Right lobe of liver (tissue), 6 donors: ENCODE measurements around the gene IL17REL. TPM values are rescaled to one million over a fixed set of nuclear protein-coding genes. Genes with fewer than 3 reads are reported as not detected.

ENCODE experiments used
- ATAC-seq, 4 donors: fragments of 200-7000 bp; cut with Tn5 transposase; one replicate each; pipeline ENCODE4 v1.9.1; 2020; ENCODE audit warnings: mild to moderate bottlenecking in 4 of 4, moderate library complexity in 4 of 4
- DNase-seq, 3 donors: peaks; one replicate each; pipeline ENCODE4 v3.0.0-alpha.2; 2020
- H3K27ac ChIP-seq, 3 donors: fragments of 200-600 bp; one replicate each; pipeline ENCODE4 v1.8.0; 2022
- H3K27me3 ChIP-seq, 2 donors: fragments of 200-600 bp; one replicate each; pipeline ENCODE4 v1.8.0; 2022
- H3K36me3 ChIP-seq, 4 donors: fragments of 200-600 bp; sonication (generic) in 1 of 4; one replicate each; pipeline versions ENCODE4 v1.5.1 to v1.8.0; 2017 to 2022; ENCODE audit warnings: control low read depth in 1 of 4
- H3K4me1 ChIP-seq, 4 donors: fragments of 200-600 bp; sonication (generic) in 1 of 4; one replicate each; pipeline versions ENCODE4 v1.5.1 to v1.8.0; 2017 to 2022; ENCODE audit warnings: control low read depth in 1 of 4
- H3K4me3 ChIP-seq, 3 donors: fragments of 200-600 bp; one replicate each; pipeline ENCODE4 v1.8.0; 2022
- H3K9me3 ChIP-seq, 4 donors: fragments of 200-600 bp; sonication (generic) in 1 of 4; one replicate each; pipeline versions ENCODE4 v1.5.1 to v1.8.0; 2017 to 2022; ENCODE audit warnings: control low read depth in 1 of 4
- POLR2A ChIP-seq: fragments of 450-650 bp; IDR thresholded peaks from one replicate; pipeline ENCODE4 v1.6.1; 2017; ENCODE audit warnings: antibody characterized with exemption, mild to moderate bottlenecking
- WGBS: methylation state at CpG from one replicate; pipeline ENCODE4 v1.1.6; 2018; ENCODE audit warnings: low coverage, low lambda C conversion rate; ENCODE audit not compliant: insufficient coverage; ENCODE audit errors: missing lambda C conversion rate; 5-methylcytosine and 5-hydroxymethylcytosine counted together
- intact Hi-C, 2 donors: fragments of 100-400 bp; cut with DNase I; formaldehyde crosslinking; loops; one replicate each; pipeline versions ENCODE4 v1.11.2 to v1.14.1; 2022
- total RNA-seq, 6 experiments: library from RNA; depleted of rRNA in 2 of 6; stranded (reverse); fragments of >200 nt in 2 of 6; fragmentation: NEBNext Ultra II Directional in 3 of 6; extraction: Animal tissue kit (Norgen Biotek cat#: 25700) in 3 of 6; gene quantifications; one replicate each; pipeline versions ENCODE4 v1.1.0 to v1.2.4, GENCODE V29; 2016 to 2023
- TF ChIP-seq, protein P1 (sequence below), 4 donors: fragments of 200-600 bp in 3 of 4; fragments of 450-650 bp in 1 of 4; IDR thresholded peaks; one replicate each; pipeline versions ENCODE4 v1.5.1 to v1.8.0; 2016 to 2022; ENCODE audit warnings: antibody characterized with exemption in 4 of 4, mild to moderate bottlenecking in 2 of 4
- donor health status: DM: no; HTN: yes; CAD: no.
- donor health status: DM: no; HTN: no; CAD: no.
- donor health status: DM: no; HTN: no; CAD: no.
- donor health status: DM: no; HTN: yes; CAD: no.
- donor health status: DM: no; HTN: yes; CAD: no.

The IL17REL gene
- total RNA-seq, 6 experiments from 2014 or later, result not detected

DNA sequence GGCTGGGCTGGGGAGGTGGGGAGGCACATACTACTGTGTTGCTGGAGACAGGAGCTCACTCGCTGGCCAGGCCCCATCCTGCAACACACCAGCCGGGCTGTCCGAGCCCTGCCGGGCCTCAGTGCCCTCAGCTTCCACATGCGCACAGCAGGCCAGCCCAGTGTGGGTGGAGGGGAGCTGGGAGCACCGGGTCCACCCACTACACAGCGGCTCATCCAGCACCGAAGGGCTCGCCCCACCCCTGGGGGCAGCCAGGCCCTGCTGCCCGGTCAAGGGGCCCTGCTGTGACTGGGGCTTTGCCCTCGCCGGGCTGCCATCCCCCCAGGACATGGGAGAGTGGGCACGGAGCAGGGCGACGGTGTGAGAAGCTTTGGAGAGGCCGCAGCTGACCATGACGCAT lies 36.3 kb upstream of the IL17REL start:
- H3K36me3 ChIP-seq, result no peaks in the 10 kb centered on the region
- no peak overlapping the region for H3K27ac ChIP-seq
- no peaks in the 10 kb centered on the region for H3K4me1 ChIP-seq
- TF ChIP-seq, protein P1, sequence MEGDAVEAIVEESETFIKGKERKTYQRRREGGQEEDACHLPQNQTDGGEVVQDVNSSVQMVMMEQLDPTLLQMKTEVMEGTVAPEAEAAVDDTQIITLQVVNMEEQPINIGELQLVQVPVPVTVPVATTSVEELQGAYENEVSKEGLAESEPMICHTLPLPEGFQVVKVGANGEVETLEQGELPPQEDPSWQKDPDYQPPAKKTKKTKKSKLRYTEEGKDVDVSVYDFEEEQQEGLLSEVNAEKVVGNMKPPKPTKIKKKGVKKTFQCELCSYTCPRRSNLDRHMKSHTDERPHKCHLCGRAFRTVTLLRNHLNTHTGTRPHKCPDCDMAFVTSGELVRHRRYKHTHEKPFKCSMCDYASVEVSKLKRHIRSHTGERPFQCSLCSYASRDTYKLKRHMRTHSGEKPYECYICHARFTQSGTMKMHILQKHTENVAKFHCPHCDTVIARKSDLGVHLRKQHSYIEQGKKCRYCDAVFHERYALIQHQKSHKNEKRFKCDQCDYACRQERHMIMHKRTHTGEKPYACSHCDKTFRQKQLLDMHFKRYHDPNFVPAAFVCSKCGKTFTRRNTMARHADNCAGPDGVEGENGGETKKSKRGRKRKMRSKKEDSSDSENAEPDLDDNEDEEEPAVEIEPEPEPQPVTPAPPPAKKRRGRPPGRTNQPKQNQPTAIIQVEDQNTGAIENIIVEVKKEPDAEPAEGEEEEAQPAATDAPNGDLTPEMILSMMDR (IDR thresholded peaks at IDR 0.05), result no peak
- no peaks in the 10 kb centered on the region for H3K9me3 ChIP-seq
- DNase-seq, result peak in 2 of 3 donors; percentile 16 to 48
- no peak overlapping the region for H3K4me3 ChIP-seq
- intact Hi-C loops, result no loop called here
- WGBS, result 79% methylated on average over 2 of the region's 17 CpGs
- peak in 1 of 4 donors; percentile 19 for ATAC-seq
- H3K27me3 ChIP-seq, result no peaks in the 10 kb centered on the region

DNA sequence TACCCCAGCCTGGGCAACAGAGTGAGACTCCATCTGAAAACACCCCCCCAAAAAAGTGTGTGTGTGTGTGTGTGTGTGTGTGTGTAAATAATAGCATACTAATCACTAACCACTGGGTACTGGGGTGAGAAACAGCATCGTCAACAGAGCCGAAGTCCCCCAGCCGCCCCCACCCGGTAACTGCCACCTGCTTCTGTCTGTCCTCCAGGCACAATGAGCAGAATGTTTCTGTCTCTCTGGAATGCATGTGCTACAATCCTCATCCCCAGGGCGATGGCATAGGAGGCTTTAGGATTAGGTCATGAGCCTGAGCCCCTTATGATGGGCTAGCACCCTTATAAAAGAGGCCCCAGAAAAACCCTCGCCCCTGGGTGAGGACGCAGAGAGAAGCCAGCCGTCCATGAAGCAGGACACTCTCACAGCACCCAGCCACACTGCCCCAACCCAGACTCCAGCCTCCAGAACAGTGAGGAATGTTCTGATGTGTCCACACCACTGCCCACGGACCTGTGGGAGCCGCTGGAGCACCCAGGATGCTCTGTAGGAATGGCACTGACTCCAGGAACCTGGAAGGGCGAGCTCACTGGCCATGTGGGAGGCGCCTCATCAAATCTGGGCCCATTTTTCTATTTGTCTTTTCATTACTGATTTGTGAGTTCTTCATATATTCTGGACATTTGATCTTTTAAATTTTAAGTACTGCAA lies 35.6 kb upstream of the IL17REL start:
- no peak overlapping the region for H3K4me3 ChIP-seq
- H3K9me3 ChIP-seq, result no peaks in the 10 kb centered on the region
- DNase-seq (peak in 2 of 3 donors; percentile 1 to 10), ATAC-seq (no peak)
- WGBS, result 77% methylated on average over 6 of the region's 12 CpGs
- TF ChIP-seq, protein P1 (IDR thresholded peaks at IDR 0.05), result no peak
- no peak for TF ChIP-seq POLR2A
- no peaks in the 10 kb centered on the region for H3K27me3 ChIP-seq
- no peak overlapping the region for H3K27ac ChIP-seq
- intact Hi-C loops, result no loop called here
- H3K36me3 ChIP-seq, result no peaks in the 10 kb centered on the region
- no peaks in the 10 kb centered on the region for H3K4me1 ChIP-seq

DNA sequence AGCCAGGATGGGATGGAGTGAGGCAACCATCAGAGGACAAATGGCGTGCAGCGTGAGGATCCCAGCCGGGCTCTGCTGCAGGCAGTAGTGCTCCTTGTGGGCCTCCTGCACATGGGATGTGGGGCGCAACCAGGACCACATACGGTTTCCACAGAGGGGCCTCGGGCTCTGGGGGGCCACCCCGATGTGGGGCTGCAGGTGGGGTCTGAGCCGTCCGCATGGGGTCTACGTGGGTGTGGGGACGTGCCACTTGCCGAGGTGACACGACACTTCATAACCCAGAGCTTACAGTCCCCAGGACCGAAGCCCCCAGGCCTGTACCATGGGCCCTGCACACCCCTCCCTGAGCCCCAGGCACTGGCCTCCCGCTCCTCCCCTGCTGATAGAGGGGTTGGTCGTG lies 34.8 kb upstream of the IL17REL start:
- Histone ChIP-seq H3K27ac (no peak overlapping the region), H3K4me1 (no peaks in the 10 kb centered on the region), H3K36me3 (no peaks in the 10 kb centered on the region), H3K4me3 (no peak overlapping the region), H3K27me3 (no peaks in the 10 kb centered on the region), H3K9me3 (no peaks in the 10 kb centered on the region)
- WGBS, result 93% methylated on average over 3 of the region's 16 CpGs
- ATAC-seq, result no peak
- TF ChIP-seq POLR2A, result no peak
- peak in 1 of 3 donors; percentile 45 for DNase-seq
- intact Hi-C loops, result no loop called here

DNA sequence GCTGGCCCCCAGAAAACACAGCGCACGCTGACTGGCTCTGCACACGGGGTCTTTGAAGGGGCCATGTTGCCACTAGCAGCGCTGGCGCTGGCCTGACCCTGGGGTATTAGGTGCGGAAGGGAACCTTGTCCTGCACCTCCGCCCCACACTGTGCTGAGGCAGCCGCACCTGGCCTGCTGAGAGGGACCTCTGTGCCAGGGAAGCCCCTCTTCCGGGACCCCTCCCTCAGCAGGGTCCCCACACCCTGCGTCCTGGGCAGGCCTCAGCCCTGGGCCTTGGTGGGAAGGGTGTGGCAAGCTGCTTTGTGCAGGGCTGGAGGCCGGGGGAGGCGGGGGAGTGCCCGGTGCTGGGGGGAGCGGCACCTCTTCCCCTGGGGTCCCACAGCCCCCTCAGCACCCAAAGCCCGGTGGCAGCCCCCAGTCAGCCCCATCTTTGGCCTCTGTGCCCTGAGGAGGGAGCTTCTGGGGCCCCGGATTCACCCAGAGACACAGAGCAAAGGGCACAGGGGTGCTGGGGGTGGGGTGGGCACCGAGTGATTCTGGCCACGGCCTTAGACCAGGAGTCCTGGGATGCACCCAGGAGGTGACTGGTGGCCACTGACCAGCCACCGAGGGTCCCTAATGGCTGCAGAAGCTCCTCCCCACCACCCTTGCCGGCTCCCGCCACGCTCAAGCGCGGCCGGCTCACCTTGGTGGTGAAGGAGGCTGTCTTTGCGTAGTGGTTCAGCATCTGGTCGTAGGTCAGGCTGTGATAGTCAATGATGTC lies 34.1 kb upstream of the IL17REL start:
- Histone ChIP-seq H3K4me3 (no peak overlapping the region), H3K4me1 (no peaks in the 10 kb centered on the region), H3K9me3 (no peaks in the 10 kb centered on the region), H3K36me3 (no peaks in the 10 kb centered on the region), H3K27ac (no peak overlapping the region), H3K27me3 (no peaks in the 10 kb centered on the region)
- DNase-seq (peak in 1 of 3 donors; percentile 14), ATAC-seq (no peak)
- no peak for TF ChIP-seq POLR2A
- TF ChIP-seq, protein P1 (IDR thresholded peaks at IDR 0.05), result no peak
- WGBS, result 77% methylated on average over 3 of the region's 27 CpGs
- intact Hi-C loops, result no loop called here

DNA sequence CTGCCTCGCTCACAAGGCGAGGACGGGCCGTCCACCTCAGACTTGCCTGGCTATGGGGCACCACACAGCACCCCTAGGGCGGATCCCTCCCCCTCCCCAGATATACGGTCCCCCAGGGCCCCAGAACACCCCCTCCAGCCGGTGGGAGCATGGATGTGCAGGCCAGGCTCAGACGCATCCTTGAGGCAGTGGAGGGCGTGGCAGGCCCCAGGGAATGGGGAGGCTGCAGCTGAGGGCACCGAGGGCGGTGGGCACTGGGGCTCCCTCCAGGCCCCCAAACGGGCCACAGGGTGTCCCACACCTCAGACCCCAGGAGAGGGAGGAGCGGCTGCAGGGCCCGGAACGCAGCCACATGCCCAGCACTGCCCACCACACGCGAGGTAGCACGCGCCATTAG lies 33.5 kb upstream of the IL17REL start:
- no peaks in the 10 kb centered on the region for H3K36me3 ChIP-seq
- no peak overlapping the region for H3K4me3 ChIP-seq
- WGBS, result 45% methylated on average over 5 of the region's 19 CpGs
- intact Hi-C loops, result no loop called here
- ATAC-seq (no peak), DNase-seq (no peak)
- H3K27ac ChIP-seq, result no peak overlapping the region
- TF ChIP-seq, protein P1 (IDR thresholded peaks at IDR 0.05), result no peak
- TF ChIP-seq POLR2A, result no peak
- H3K9me3 ChIP-seq, result no peaks in the 10 kb centered on the region
- no peaks in the 10 kb centered on the region for H3K27me3 ChIP-seq
- no peaks in the 10 kb centered on the region for H3K4me1 ChIP-seq
